Measurements from ENCODE around the gene FHL1. TPM values are rescaled to one million over a fixed set of nuclear protein-coding genes. Genes with fewer than 3 reads are reported as not detected.
A peak's percentile ranks its signal among the peaks of the same experiment; 100 is the strongest.

The FHL1 gene
- total RNA-seq, 4 donors from 2014 or later, result 139 to 617 (median 162) TPM

DNA sequence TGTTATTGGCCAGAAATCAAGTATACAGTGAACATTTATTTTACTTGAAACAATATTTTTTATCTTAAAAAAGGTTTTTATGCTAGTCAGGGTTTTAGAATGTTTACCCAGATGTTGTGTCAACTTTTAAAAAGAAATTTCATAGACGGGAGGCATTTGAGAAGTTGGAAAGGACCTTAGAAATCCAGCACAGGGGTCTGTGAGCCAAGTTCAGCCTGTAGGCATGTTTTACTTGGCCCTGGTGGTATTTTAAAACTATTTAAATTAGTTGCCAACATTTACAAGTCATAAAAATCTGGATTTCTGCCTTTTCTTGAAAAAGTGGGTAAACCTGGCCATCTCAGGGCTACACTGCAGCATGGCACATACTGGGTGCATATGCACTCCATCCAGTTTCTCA is 25.5 kb upstream of the FHL1 start:
- in situ Hi-C loops (cut with MboI; ENCODE audit: low pct_ligation_motif_present in 1 of 4, low pct_unique_long_range_greater_than_20kb in 1 of 4, low sequenced_read_pairs in 3 of 4), result no loop called here

DNA sequence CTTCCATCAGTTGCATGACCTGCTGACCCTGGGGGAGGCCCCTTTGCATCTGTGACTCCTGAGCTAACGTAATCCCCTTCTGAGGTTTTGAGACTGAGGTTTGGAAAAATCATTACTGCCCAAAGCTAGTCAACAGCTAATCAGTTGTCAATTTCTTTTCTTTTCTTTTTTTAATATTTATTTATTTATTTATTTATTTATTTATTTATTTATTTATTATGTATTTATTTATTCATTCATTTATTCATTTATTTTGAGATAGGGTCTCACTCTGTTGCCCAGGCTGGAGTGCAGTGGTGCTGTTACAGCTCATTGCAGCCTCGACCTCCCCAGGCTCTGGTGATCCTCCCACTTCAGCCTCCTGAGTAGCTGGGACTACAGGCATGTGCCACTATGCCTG is 25.1 kb upstream of the FHL1 start:
- Histone ChIP-seq H3K27ac (no peak overlapping the region), H3K27me3 (no peaks in the 10 kb centered on the region), H3K4me1 (no peaks in the 10 kb centered on the region), H3K36me3 (no peaks in the 10 kb centered on the region), H3K4me3 (no peak overlapping the region), H3K9me3 (no peaks in the 10 kb centered on the region)
- intact Hi-C loops (cut with DNase I; ENCODE audit: low total_unique reads) (loop anchor here (10.0 kb wide), 1 partner anchor 1477 kb away; no protein-coding TSS in a partner anchor), in situ Hi-C loops (cut with MboI; ENCODE audit: low pct_ligation_motif_present in 1 of 4, low pct_unique_long_range_greater_than_20kb in 1 of 4, low sequenced_read_pairs in 3 of 4) (no loop called here)
- 69 to 80% methylated on average over 1 to 2 of the region's 2 CpGs for WGBS, 2 donors (ENCODE audit: low coverage in 1 of 2)
- no peak for DNase-seq
- TF ChIP-seq EP300 (IDR thresholded peaks at IDR 0.05; ENCODE audit: low read depth), result no peak
- TF ChIP-seq POLR2A (IDR thresholded peaks at IDR 0.05), result no peak
- TF ChIP-seq, protein P1, sequence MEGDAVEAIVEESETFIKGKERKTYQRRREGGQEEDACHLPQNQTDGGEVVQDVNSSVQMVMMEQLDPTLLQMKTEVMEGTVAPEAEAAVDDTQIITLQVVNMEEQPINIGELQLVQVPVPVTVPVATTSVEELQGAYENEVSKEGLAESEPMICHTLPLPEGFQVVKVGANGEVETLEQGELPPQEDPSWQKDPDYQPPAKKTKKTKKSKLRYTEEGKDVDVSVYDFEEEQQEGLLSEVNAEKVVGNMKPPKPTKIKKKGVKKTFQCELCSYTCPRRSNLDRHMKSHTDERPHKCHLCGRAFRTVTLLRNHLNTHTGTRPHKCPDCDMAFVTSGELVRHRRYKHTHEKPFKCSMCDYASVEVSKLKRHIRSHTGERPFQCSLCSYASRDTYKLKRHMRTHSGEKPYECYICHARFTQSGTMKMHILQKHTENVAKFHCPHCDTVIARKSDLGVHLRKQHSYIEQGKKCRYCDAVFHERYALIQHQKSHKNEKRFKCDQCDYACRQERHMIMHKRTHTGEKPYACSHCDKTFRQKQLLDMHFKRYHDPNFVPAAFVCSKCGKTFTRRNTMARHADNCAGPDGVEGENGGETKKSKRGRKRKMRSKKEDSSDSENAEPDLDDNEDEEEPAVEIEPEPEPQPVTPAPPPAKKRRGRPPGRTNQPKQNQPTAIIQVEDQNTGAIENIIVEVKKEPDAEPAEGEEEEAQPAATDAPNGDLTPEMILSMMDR (IDR thresholded peaks at IDR 0.05), result no peak
- TF ChIP-seq POLR2AphosphoS5 (IDR thresholded peaks at IDR 0.05), result no peak

More for the DNA sequence above, 25.5 kb upstream of the FHL1 start:
- no peak for DNase-seq
- Histone ChIP-seq H3K36me3 (no peaks in the 10 kb centered on the region), H3K27me3 (no peaks in the 10 kb centered on the region), H3K4me1 (no peaks in the 10 kb centered on the region), H3K9me3 (no peaks in the 10 kb centered on the region), H3K27ac (no peak overlapping the region), H3K4me3 (no peak overlapping the region)
- TF ChIP-seq EP300 (IDR thresholded peaks at IDR 0.05; ENCODE audit: low read depth) (no peak), POLR2A (IDR thresholded peaks at IDR 0.05) (no peak), POLR2AphosphoS5 (IDR thresholded peaks at IDR 0.05) (no peak)
- TF ChIP-seq, protein P1 (IDR thresholded peaks at IDR 0.05), result no peak
- intact Hi-C loops (cut with DNase I; ENCODE audit: low total_unique reads), result loop anchor here (10.0 kb wide), 1 partner anchor 1477 kb away; no protein-coding TSS in a partner anchor
- 14 to 34% methylated on average over 1 of the region's 1 CpG for WGBS, 2 donors (ENCODE audit: low coverage in 1 of 2)

DNA sequence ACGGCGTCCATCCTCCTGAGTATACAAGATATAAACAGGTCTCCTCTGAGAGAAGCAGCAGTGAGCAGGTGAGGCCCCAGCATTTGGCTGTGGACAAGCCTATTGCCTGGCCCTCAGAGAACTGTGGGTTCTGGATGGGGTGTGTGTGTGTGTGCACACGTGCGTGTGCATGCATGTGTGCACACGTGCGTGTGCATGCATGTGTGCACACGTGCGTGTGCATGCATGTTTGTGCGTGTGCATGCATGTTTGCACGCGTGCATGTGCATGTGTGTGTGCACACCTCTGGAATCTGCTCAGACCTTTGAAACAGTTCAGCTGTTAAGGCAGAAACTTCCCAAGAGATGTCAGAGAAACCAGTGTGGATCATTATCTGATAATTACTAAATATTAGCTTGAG is 22.2 kb upstream of the FHL1 start:
- TF ChIP-seq POLR2A (IDR thresholded peaks at IDR 0.05) (no peak), EP300 (IDR thresholded peaks at IDR 0.05; ENCODE audit: low read depth) (no peak), POLR2AphosphoS5 (IDR thresholded peaks at IDR 0.05) (no peak)
- TF ChIP-seq, protein P1 (IDR thresholded peaks at IDR 0.05), result no peak
- in situ Hi-C loops (cut with MboI; ENCODE audit: low pct_ligation_motif_present in 1 of 4, low pct_unique_long_range_greater_than_20kb in 1 of 4, low sequenced_read_pairs in 3 of 4), result no loop called here
- Histone ChIP-seq H3K9me3 (no peaks in the 10 kb centered on the region), H3K27ac (peak overlapping the region in 1 of 4 donors; percentile 70), H3K4me1 (no peaks in the 10 kb centered on the region), H3K36me3 (no peaks in the 10 kb centered on the region), H3K4me3 (no peak overlapping the region), H3K27me3 (no peaks in the 10 kb centered on the region)
- intact Hi-C loops (cut with DNase I; ENCODE audit: low total_unique reads), result loop anchor here (10.0 kb wide), 1 partner anchor 1480 kb away; no protein-coding TSS in a partner anchor
- DNase-seq, result no peak
- 89% methylated on average over 11 of the region's 11 CpGs; no CpG with 5 or more reads in 1 of the 2 donors for WGBS, 2 donors (ENCODE audit: low coverage in 1 of 2)

DNA sequence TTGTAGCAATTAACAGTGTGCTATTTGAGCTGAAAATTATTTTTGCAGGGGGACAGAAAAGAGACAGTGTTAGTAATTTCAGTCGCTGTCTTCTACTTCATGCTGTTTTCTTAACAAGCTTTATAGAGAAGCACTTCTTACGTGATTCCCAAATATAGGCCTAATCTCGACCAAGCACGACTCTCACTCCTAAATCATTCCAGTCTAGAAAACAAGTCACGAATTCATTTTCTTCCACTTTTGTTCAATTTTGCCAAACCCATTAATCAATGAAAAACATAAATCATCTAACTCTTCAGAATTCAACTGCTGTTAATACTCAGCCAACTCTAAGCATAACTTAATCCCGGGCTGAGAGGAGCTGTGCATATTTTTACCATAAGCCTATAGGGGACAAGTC is 21.0 kb upstream of the FHL1 start:
- no peaks in the 10 kb centered on the region for H3K27me3 ChIP-seq
- H3K4me3 ChIP-seq, result no peak overlapping the region
- no peaks in the 10 kb centered on the region for H3K9me3 ChIP-seq
- H3K4me1 ChIP-seq, result no peaks in the 10 kb centered on the region
- in situ Hi-C loops (cut with MboI; ENCODE audit: low pct_ligation_motif_present in 1 of 4, low pct_unique_long_range_greater_than_20kb in 1 of 4, low sequenced_read_pairs in 3 of 4) (no loop called here), intact Hi-C loops (cut with DNase I; ENCODE audit: low total_unique reads) (loop anchor here (10.0 kb wide), 1 partner anchor 1482 kb away; no protein-coding TSS in a partner anchor)
- no peak for TF ChIP-seq POLR2AphosphoS5 (IDR thresholded peaks at IDR 0.05)
- TF ChIP-seq, protein P1 (IDR thresholded peaks at IDR 0.05), result no peak
- no peak for TF ChIP-seq POLR2A (IDR thresholded peaks at IDR 0.05)
- no peak for TF ChIP-seq EP300 (IDR thresholded peaks at IDR 0.05; ENCODE audit: low read depth)
- no peaks in the 10 kb centered on the region for H3K36me3 ChIP-seq
- DNase-seq, result no peak
- 66 to 71% methylated on average over 4 to 6 of the region's 6 CpGs for WGBS, 2 donors (ENCODE audit: low coverage in 1 of 2)
- peak overlapping the region; percentile 38 to 76 (median 66) for H3K27ac ChIP-seq

Measured in transverse colon (tissue), 4 donors.